ENCODE measurements around the gene ELOVL7. TPM values are rescaled to one million over a fixed set of nuclear protein-coding genes. Genes with fewer than 3 reads are reported as not detected.
"Not testable (repeated sequence)": the region's sequence is repeated elsewhere in the genome, so short reads cannot be mapped to it uniquely, and the experiment has no call there.

Gene ELOVL7
- total RNA-seq, 2 experiments from 2014 or later = not detected

GRCh38 chr5:60712950-60713349 is 131.1 kb downstream of the ELOVL7 start:
- Mint-ChIP-seq H3K27me3 (peaks cover 38% of the 10 kb centered on the region), H3K27ac (no peak overlapping the region), H3K9me3 (peaks cover 10% of the 10 kb centered on the region), H3K4me1 (ENCODE audit: low read depth) (no peaks in the 10 kb centered on the region), H3K4me3 (no peak overlapping the region), H3K36me3 (ENCODE audit: low read depth) (no peaks in the 10 kb centered on the region)
- H3K4me1 ChIP-seq (ENCODE audit: insufficient read depth, low read length) = no peaks in the 10 kb centered on the region
- peaks cover 0 to 11% of the 10 kb centered on the region in 2 experiments for H3K9me3 ChIP-seq (ENCODE audit: control insufficient read depth in 1 of 2, insufficient read depth in 1 of 2, low read length in 2 of 2)
- peaks cover under 1 to 3% of the 10 kb centered on the region in 2 experiments for H3K27me3 ChIP-seq (ENCODE audit: control insufficient read depth in 1 of 2, insufficient read depth in 2 of 2, low read length in 2 of 2)
- TF ChIP-seq CTCF (IDR thresholded peaks at IDR 0.05) = no peak
- H3K36me3 ChIP-seq (ENCODE audit: insufficient read depth, low read length) = no peaks in the 10 kb centered on the region
- no peak overlapping the region for H3K27ac ChIP-seq (ENCODE audit: low read depth in 1 of 2, low read length in 2 of 2)
- DNase-seq = no peak
- H3K4me3 ChIP-seq (ENCODE audit: low read length) = no peak overlapping the region
- POLR2A ChIA-PET = no interaction called here
- CTCF ChIA-PET = no interaction called here
- intact Hi-C loops (cut with DNase I, micrococcal nuclease) = no loop called here
- ATAC-seq (ENCODE audit: poor library complexity) = no peak

GRCh38 chr5:60711892-60712291 is 132.2 kb downstream of the ELOVL7 start:
- peaks cover 31% of the 10 kb centered on the region for H3K27me3 Mint-ChIP-seq
- DNase-seq; intact Hi-C loops (cut with DNase I, micrococcal nuclease); H3K27ac ChIP-seq (ENCODE audit: low read depth in 1 of 2, low read length in 2 of 2); ATAC-seq (ENCODE audit: poor library complexity); H3K36me3 ChIP-seq (ENCODE audit: insufficient read depth, low read length); POLR2A ChIA-PET; CTCF ChIA-PET; H3K4me1 Mint-ChIP-seq (ENCODE audit: low read depth); H3K36me3 Mint-ChIP-seq (ENCODE audit: low read depth); H3K27me3 ChIP-seq (ENCODE audit: control insufficient read depth in 1 of 2, insufficient read depth in 2 of 2, low read length in 2 of 2); H3K4me1 ChIP-seq (ENCODE audit: insufficient read depth, low read length); H3K4me3 ChIP-seq (ENCODE audit: low read length); H3K27ac Mint-ChIP-seq; H3K4me3 Mint-ChIP-seq: not testable (repeated sequence)
- H3K9me3 ChIP-seq (ENCODE audit: control insufficient read depth in 1 of 2, insufficient read depth in 1 of 2, low read length in 2 of 2) = peaks cover 0 to 11% of the 10 kb centered on the region in 2 experiments
- H3K9me3 Mint-ChIP-seq = peaks cover 10% of the 10 kb centered on the region

GRCh38 chr5:60710362-60710761 is 133.7 kb downstream of the ELOVL7 start:
- Mint-ChIP-seq H3K27me3 (peaks cover 21% of the 10 kb centered on the region), H3K27ac (no peak overlapping the region), H3K4me3 (no peak overlapping the region), H3K9me3 (peaks cover 10% of the 10 kb centered on the region), H3K36me3 (ENCODE audit: low read depth) (no peaks in the 10 kb centered on the region), H3K4me1 (ENCODE audit: low read depth) (no peaks in the 10 kb centered on the region)
- ATAC-seq (ENCODE audit: poor library complexity) (no peak), DNase-seq (no peak)
- no peak overlapping the region for H3K27ac ChIP-seq (ENCODE audit: low read depth in 1 of 2, low read length in 2 of 2)
- no peaks in the 10 kb centered on the region for H3K27me3 ChIP-seq (ENCODE audit: control insufficient read depth in 1 of 2, insufficient read depth in 2 of 2, low read length in 2 of 2)
- H3K9me3 ChIP-seq (ENCODE audit: control insufficient read depth in 1 of 2, insufficient read depth in 1 of 2, low read length in 2 of 2) = peaks cover 0 to 4% of the 10 kb centered on the region in 2 experiments
- POLR2A ChIA-PET = no interaction called here
- CTCF ChIA-PET = no interaction called here
- H3K4me3 ChIP-seq (ENCODE audit: low read length) = no peak overlapping the region
- no peaks in the 10 kb centered on the region for H3K4me1 ChIP-seq (ENCODE audit: insufficient read depth, low read length)
- no peaks in the 10 kb centered on the region for H3K36me3 ChIP-seq (ENCODE audit: insufficient read depth, low read length)
- intact Hi-C loops (cut with DNase I, micrococcal nuclease) = no loop called here
- no peak for TF ChIP-seq CTCF (IDR thresholded peaks at IDR 0.05)

- no peaks in the 10 kb centered on the region for H3K36me3 Mint-ChIP-seq (ENCODE audit: low read depth)
- Histone ChIP-seq H3K27me3 (ENCODE audit: control insufficient read depth in 1 of 2, insufficient read depth in 2 of 2, low read length in 2 of 2) (no peaks in the 10 kb centered on the region), H3K36me3 (ENCODE audit: insufficient read depth, low read length) (no peaks in the 10 kb centered on the region), H3K4me3 (ENCODE audit: low read length) (no peak overlapping the region), H3K9me3 (ENCODE audit: control insufficient read depth in 1 of 2, insufficient read depth in 1 of 2, low read length in 2 of 2) (no peaks in the 10 kb centered on the region), H3K27ac (ENCODE audit: low read depth in 1 of 2, low read length in 2 of 2) (no peak overlapping the region), H3K4me1 (ENCODE audit: insufficient read depth, low read length) (peaks cover 13% of the 10 kb centered on the region)
- CTCF ChIA-PET = no interaction called here
- DNase-seq (no peak), ATAC-seq (ENCODE audit: poor library complexity) (no peak)
- intact Hi-C loops (cut with DNase I, micrococcal nuclease) = loop anchor here in 1 of 2 experiments (10.0 kb wide), 2 partner anchors 460 to 700 kb away; partner anchors contain the start of gene SMIM15
- no peaks in the 10 kb centered on the region for H3K27me3 Mint-ChIP-seq
- POLR2A ChIA-PET = no interaction called here
- no peak overlapping the region for H3K27ac Mint-ChIP-seq
- no peaks in the 10 kb centered on the region for H3K9me3 Mint-ChIP-seq
- no peak for TF ChIP-seq CTCF (IDR thresholded peaks at IDR 0.05)
- H3K4me3 Mint-ChIP-seq = no peak overlapping the region
- peaks cover 18% of the 10 kb centered on the region for H3K4me1 Mint-ChIP-seq (ENCODE audit: low read depth)
Observed at GRCh38 chr5:60705144-60705543, 138.9 kb downstream of the ELOVL7 start.
